DMS114 treated with DMSO at 0.1 percent for 48 hours (cell line): Measurements from ENCODE around the gene EMP2.
"Not testable (repeated sequence)": the region's sequence is repeated elsewhere in the genome, so short reads cannot be mapped to it uniquely, and the experiment has no call there.

Experiments
- DNase-seq: peaks from one replicate; lab custom pipeline; 2025; ENCODE audit not compliant: unreplicated experiment; lab: John Stamatoyannopoulos, UW

The EMP2 gene

GRCh38 chr16:10578474-10579316, 1.7 kb downstream of the EMP2 start:
- DNase-seq, result no peak

GRCh38 chr16:10577305-10578202, 2.8 kb downstream of the EMP2 start:
- DNase-seq, result no peak

- DNase-seq, result no peak
These were observed 3.8 kb downstream of the EMP2 start for GRCh38 chr16:10576390-10577304.

- DNase-seq, result no peak
These were observed 4.8 kb downstream of the EMP2 start for GRCh38 chr16:10575506-10576130.

GRCh38 chr16:10572611-10573010, 7.8 kb downstream of the EMP2 start:
- no peak for DNase-seq

- DNase-seq, result no peak
These were observed 9.0 kb downstream of the EMP2 start for GRCh38 chr16:10571354-10571753.

GRCh38 chr16:10569621-10570020, 10.8 kb downstream of the EMP2 start:
- no peak for DNase-seq

GRCh38 chr16:10566613-10567012, 13.8 kb downstream of the EMP2 start:
- DNase-seq, result no peak

- DNase-seq, result no peak
These were observed 15.2 kb downstream of the EMP2 start for GRCh38 chr16:10565167-10565566.

- DNase-seq, result no peak
These were observed 15.8 kb downstream of the EMP2 start for GRCh38 chr16:10564591-10564990.

GRCh38 chr16:10562361-10562899, 18.0 kb downstream of the EMP2 start:
- DNase-seq, result no peak

GRCh38 chr16:10561425-10561824, 19.0 kb downstream of the EMP2 start:
- no peak for DNase-seq

GRCh38 chr16:10561001-10561400, 19.4 kb downstream of the EMP2 start:
- no peak for DNase-seq

- not testable (repeated sequence) for DNase-seq
These were observed 20.6 kb downstream of the EMP2 start for GRCh38 chr16:10559792-10560191.

GRCh38 chr16:10558746-10559641, 21.4 kb downstream of the EMP2 start:
- DNase-seq, result no peak

GRCh38 chr16:10558305-10558704, 22.1 kb downstream of the EMP2 start:
- DNase-seq, result no peak

- no peak for DNase-seq
These were observed 22.6 kb downstream of the EMP2 start for GRCh38 chr16:10557750-10558149.

GRCh38 chr16:10556236-10556635, 24.2 kb downstream of the EMP2 start:
- DNase-seq, result no peak

GRCh38 chr16:10554569-10554968, 25.8 kb downstream of the EMP2 start:
- no peak for DNase-seq
